ENCODE results near the gene METRNL.

Gene METRNL

GRCh38 chr17:83125515-83126274, 46.3 kb downstream of the METRNL start:
- Histone ChIP-seq H3K4me2 (ENCODE audit: low read length) (no peak overlapping the region; the same call in 1 of the 2 replicates), H2AFZ (ENCODE audit: low read length) (no peak overlapping the region), H3K9ac (ENCODE audit: low read length) (no peak overlapping the region)

GRCh38 chr17:83126275-83126811, 46.9 kb downstream of the METRNL start:
- H3K9me3 ChIP-seq (ENCODE audit: low read length): no peaks in the 10 kb centered on the region
- no peaks in the 10 kb centered on the region for H3K4me1 ChIP-seq (ENCODE audit: insufficient read depth, low read length, severe bottlenecking)
- H3K36me3 ChIP-seq (ENCODE audit: insufficient read depth, low read length): no peaks in the 10 kb centered on the region
- TF ChIP-seq EZH2 (IDR thresholded peaks at IDR 0.05; ENCODE audit: borderline replicate concordance, low read length): no peak
- TF ChIP-seq, protein P1, sequence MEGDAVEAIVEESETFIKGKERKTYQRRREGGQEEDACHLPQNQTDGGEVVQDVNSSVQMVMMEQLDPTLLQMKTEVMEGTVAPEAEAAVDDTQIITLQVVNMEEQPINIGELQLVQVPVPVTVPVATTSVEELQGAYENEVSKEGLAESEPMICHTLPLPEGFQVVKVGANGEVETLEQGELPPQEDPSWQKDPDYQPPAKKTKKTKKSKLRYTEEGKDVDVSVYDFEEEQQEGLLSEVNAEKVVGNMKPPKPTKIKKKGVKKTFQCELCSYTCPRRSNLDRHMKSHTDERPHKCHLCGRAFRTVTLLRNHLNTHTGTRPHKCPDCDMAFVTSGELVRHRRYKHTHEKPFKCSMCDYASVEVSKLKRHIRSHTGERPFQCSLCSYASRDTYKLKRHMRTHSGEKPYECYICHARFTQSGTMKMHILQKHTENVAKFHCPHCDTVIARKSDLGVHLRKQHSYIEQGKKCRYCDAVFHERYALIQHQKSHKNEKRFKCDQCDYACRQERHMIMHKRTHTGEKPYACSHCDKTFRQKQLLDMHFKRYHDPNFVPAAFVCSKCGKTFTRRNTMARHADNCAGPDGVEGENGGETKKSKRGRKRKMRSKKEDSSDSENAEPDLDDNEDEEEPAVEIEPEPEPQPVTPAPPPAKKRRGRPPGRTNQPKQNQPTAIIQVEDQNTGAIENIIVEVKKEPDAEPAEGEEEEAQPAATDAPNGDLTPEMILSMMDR (IDR thresholded peaks at IDR 0.05; ENCODE audit: low read length): no peak
- H3F3A ChIP-seq (ENCODE audit: insufficient read depth, low read length): no peaks in the 10 kb centered on the region
- no peaks in the 10 kb centered on the region for H3K79me2 ChIP-seq (ENCODE audit: insufficient read depth, low read length)
- no peak overlapping the region for H3K4me2 ChIP-seq (ENCODE audit: low read length)
- H3K9me2 ChIP-seq (ENCODE audit: low read depth, low read length): no peaks in the 10 kb centered on the region
- H3K27ac ChIP-seq (ENCODE audit: low read depth, low read length, poor library complexity, severe bottlenecking): no peak overlapping the region
- no peak overlapping the region for H2AFZ ChIP-seq (ENCODE audit: low read length)
- H3K4me3 ChIP-seq (ENCODE audit: low read depth, low read length, poor library complexity, severe bottlenecking): no peak overlapping the region
- H4K20me1 ChIP-seq (ENCODE audit: insufficient read depth, low read length): no peaks in the 10 kb centered on the region
- no peak overlapping the region for H3K9ac ChIP-seq (ENCODE audit: low read length)
- H3K27me3 ChIP-seq (ENCODE audit: insufficient read depth, low read length): no peaks in the 10 kb centered on the region

More at GRCh38 chr17:83125515-83126274, 46.3 kb downstream of the METRNL start:
- Histone ChIP-seq H3K27me3 (ENCODE audit: insufficient read depth, low read length) (no peaks in the 10 kb centered on the region), H3K4me3 (ENCODE audit: low read depth, low read length, poor library complexity, severe bottlenecking) (no peak overlapping the region), H3K9me3 (ENCODE audit: low read length) (no peaks in the 10 kb centered on the region), H3K36me3 (ENCODE audit: insufficient read depth, low read length) (no peaks in the 10 kb centered on the region), H3K9me2 (ENCODE audit: low read depth, low read length) (no peaks in the 10 kb centered on the region), H3K4me1 (ENCODE audit: insufficient read depth, low read length, severe bottlenecking) (no peaks in the 10 kb centered on the region), H3F3A (ENCODE audit: insufficient read depth, low read length) (no peaks in the 10 kb centered on the region), H3K79me2 (ENCODE audit: insufficient read depth, low read length) (no peaks in the 10 kb centered on the region), H3K27ac (ENCODE audit: low read depth, low read length, poor library complexity, severe bottlenecking) (no peak overlapping the region), H4K20me1 (ENCODE audit: insufficient read depth, low read length) (no peaks in the 10 kb centered on the region)
- TF ChIP-seq, protein P1 (IDR thresholded peaks at IDR 0.05; ENCODE audit: low read length): no peak
- no peak for TF ChIP-seq EZH2 (IDR thresholded peaks at IDR 0.05; ENCODE audit: borderline replicate concordance, low read length)

- Histone ChIP-seq H3K9me3 (ENCODE audit: low read length) (no peaks in the 10 kb centered on the region), H3K4me1 (ENCODE audit: insufficient read depth, low read length, severe bottlenecking) (no peaks in the 10 kb centered on the region), H3K4me3 (ENCODE audit: low read depth, low read length, poor library complexity, severe bottlenecking) (no peak overlapping the region), H3K36me3 (ENCODE audit: insufficient read depth, low read length) (no peaks in the 10 kb centered on the region), H3K9me2 (ENCODE audit: low read depth, low read length) (no peaks in the 10 kb centered on the region), H2AFZ (ENCODE audit: low read length) (no peak overlapping the region), H3K4me2 (ENCODE audit: low read length) (no peak overlapping the region), H3K27me3 (ENCODE audit: insufficient read depth, low read length) (no peaks in the 10 kb centered on the region; the same call in 1 of the 2 replicates), H3K79me2 (ENCODE audit: insufficient read depth, low read length) (no peaks in the 10 kb centered on the region), H4K20me1 (ENCODE audit: insufficient read depth, low read length) (no peaks in the 10 kb centered on the region), H3K9ac (ENCODE audit: low read length) (no peak overlapping the region), H3K27ac (ENCODE audit: low read depth, low read length, poor library complexity, severe bottlenecking) (no peak overlapping the region), H3F3A (ENCODE audit: insufficient read depth, low read length) (no peaks in the 10 kb centered on the region)
- TF ChIP-seq EZH2 (IDR thresholded peaks at IDR 0.05; ENCODE audit: borderline replicate concordance, low read length): no peak
- TF ChIP-seq, protein P1 (IDR thresholded peaks at IDR 0.05; ENCODE audit: low read length): no peak
Observed at GRCh38 chr17:83127431-83128160, 48.2 kb downstream of the METRNL start.

Data from OCI-LY1 (cell line).